ENCODE data around the gene PTK6.
"Not testable (repeated sequence)": the region's sequence is repeated elsewhere in the genome, so short reads cannot be mapped to it uniquely, and the experiment has no call there.

The PTK6 gene

GRCh38 chr20:63536997-63537524 lies at the start of gene PTK6:
TSS of gene PTK6 (minus strand) at chr20:63537376. CDS start at chr20:63537314, 62 bp downstream.
- DNase-seq, result no peak

DNA sequence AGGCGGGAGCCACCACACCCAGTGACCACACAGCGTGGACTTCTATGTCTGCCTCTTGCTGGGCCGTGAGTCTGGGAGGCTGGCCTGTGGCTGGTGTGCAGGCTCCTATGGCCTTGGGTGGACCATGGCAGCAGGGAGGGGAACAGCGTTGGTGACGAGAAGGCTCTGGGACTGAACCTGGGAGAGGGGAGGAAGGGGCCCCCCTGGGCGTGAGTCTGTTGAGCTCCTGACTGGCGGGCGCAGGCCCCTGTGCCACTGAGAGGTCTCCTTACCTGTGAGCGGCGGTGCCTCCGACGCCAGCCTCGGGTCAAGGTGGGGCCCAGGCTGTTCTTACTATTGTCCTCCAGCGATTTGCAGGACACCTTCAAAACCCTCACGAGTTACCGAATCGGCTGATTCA lies 49.6 kb upstream of the PTK6 start:
- DNase-seq, result no peak

DNA sequence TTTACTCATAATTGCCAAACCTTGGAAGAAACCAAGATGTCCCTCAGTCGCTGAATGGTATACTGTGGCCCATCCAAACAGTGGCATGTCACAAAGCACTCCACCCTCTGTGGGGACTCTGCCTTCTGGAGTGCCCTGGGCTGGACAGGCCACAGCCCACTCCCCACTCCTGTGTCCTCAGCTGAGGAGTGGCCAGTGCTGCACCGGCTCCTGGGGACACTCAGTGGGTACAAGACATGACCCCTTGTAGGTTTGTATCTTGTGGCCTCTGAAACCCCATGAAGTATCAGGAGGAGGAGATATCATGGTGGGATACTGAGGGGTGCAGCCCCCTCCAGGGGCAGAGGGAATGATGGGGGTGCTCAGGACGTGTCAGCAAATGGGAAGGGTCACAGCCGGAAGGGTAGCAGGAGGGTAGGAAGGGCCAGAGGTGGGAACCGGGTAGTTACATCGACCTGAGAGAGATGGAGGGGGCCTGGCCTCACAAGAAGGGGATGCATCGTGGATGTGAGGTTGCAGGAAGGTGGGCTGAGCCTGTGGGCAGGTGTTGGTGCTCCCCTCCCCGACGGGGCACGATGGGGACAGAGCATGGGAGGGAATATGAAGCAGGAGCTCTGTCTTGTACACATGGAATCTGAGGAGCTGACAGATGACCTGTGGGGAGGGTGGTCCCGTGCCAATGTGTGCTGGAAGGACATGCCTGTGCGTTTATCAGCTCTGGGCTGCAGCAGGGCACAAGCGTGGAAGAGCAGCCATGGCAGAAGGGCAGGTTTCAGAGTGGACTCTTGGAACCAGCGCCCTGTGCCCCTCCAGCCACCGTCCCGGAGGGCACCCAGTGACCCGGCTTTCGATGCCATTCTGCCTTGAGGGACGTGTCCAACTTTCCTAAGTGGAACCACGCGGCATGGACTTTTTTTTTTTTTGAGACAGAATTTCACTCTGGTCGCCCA lies 48.7 kb upstream of the PTK6 start:
- no peak for DNase-seq

GRCh38 chr20:63582382-63583063 lies 45.3 kb upstream of the PTK6 start:
- no peak for DNase-seq

DNA sequence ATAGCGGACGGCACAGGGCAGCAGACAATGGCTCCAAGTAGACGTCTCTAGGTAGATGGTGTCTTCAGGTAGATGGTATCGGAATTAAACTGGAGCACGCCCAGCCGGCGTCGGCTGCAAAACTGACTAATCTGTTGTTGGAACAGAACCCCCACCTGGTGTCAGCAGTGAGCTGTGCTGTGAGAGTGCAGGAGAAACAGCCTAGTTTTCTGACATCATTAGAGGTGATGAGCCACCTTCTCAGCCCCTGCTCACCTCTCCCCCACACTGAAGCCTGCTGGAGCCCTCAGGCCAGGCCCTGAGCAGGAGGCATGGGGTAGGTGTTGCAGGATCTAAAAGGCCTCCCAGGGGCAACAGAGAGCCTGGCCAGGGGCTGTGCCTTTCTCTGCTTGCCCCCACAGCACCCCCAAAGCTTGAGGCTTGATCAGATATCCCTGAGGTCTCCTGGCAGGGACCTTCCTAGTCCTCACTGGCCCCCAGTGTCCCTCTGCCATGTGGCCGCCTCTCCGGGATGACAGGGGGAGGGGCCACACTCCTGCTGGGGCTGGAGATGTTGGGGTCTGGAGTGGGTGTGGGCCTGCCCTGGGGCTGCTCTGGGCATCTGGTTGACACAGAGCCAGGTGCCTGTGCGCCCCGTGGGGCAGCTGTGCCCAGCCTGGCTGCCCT lies 43.8 kb upstream of the PTK6 start:
- DNase-seq, result peak; percentile 47

DNA sequence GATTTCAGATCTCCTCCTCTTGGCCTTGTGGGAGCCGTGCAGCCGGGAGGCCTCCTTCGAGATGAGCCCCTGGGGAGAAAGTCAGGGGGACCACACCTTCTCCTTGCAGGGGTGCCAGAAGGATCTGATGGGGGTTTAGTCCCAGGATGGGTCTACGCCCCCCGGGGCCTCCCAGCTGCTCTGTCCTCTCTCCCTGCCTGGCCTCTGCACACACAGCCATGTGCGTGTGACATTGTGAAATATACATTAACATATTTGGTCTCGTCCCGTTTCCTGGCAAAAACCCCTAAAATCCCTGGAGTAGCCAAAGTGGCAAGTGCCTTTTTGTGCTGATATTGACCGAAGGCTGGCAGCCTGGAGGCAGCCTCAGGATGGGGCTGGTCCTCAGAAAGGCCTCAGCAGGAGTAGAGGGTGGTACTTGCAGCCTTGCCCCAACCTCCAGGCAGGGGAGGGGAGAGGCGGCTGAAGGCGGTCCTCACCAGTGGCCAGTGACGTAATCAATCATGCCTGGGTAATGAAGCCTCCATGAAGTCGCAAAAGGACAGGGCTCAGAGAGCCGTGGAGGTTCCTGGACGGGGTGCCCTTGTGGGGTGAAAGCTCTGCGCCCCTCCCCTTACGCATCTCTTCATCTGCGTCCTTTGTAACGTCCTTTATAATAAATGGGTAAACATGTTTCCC lies 42.0 kb upstream of the PTK6 start:
- DNase-seq, result no peak

DNA sequence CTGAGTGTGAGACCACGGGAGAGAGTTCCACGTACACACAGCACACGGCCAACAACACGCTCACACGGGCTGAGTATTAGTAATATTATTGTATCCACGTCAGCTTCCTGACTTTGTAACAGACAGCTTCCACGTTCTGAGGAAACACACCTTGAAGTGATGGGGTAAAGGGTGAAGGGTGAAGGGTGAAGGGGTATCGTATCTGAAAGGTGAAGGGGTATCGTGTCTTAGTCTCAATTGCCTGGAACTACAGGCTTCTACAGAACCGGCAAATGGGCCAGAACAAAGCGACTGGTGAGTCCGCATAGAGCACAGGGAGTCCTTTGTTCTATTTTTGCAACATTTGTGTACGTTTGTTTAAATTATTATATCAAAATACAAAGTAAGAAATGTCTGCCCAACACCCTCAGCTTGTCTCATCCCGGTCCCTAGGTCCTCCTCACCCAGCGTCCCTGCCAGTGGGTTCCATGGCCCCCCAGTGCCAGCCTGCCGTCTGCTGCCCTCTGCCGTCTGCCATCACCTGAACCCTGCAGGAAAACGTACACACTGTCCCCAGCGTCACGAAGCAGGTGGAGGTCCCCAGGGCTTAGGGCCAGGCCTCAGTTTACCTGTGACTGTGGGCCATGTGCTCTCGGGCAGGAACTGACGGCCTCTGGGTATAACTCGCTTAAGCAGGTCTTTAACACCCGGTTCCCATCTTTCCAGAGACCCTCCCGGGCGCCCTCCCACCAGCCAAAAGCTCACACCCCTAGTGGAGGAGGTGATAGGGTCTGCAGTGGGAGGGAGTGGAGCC lies 41.2 kb upstream of the PTK6 start:
- DNase-seq, result no peak

- DNase-seq, result no peak
Measured at GRCh38 chr20:63577317-63577894, 40.2 kb upstream of the PTK6 start.

DNA sequence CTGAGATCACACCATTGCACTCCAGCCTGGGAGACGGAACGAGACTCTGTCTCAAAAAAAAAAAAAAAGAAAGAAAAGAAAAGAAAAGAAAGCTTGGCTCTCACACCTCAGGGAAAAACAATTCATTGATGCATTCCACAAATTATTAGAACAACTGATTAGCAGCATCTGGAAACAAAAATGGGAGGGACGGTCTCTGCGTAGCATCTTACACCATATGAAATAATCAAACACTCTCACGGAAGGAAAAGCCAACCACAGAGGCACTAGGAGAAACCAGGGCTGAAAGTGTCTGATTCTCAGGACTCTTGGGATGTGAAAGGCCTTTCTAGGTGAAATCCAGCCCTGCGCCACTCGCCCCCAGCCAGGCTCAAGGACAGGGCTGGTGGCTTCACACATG lies 39.1 kb upstream of the PTK6 start:
- no peak for DNase-seq

- DNase-seq, result no peak
Measured at GRCh38 chr20:63574829-63575743, 37.9 kb upstream of the PTK6 start.

DNA sequence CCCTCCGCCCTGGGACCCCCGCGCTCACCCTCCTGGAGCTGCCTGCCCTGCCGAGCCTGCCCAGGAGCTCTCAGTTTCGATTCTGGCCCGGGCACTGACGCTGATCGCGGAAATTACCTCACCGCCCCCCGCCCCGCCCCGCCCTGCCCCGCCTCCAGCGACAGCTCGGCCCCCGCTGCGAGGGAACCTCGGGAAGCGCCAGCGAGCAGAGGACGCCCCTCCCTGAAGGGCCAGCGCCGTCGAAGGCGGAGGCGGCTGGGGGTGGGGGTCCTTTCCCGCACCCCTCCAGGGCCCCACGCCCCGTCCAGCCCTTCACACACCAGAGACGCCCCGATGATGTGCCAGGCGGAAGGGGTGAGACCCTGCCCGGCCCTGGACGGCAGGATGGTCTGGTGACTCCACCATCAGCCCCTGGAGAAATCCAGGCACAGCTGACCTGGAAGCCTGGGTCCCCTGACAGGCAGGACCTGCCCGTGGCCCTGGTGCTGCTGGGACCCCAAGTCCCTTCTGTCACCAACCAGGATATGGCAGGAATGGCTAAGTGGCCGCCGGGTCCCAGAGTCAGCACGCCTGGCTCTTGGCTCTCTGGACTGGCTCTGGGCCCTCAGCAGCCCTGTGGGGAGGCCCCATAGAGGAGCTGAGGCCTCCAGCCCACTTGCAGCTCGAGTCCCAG lies 37.1 kb upstream of the PTK6 start, which contains the start of gene HELZ2:
Gene HELZ2, minus strand, starts transcription at position 84 of the 673 bp plus-strand sequence. CDS start 1,854 bp downstream, outside the sequence.
- DNase-seq, result peak; percentile 19

- no peak for DNase-seq
Measured at GRCh38 chr20:63573647-63574131, 36.5 kb upstream of the PTK6 start.

DNA sequence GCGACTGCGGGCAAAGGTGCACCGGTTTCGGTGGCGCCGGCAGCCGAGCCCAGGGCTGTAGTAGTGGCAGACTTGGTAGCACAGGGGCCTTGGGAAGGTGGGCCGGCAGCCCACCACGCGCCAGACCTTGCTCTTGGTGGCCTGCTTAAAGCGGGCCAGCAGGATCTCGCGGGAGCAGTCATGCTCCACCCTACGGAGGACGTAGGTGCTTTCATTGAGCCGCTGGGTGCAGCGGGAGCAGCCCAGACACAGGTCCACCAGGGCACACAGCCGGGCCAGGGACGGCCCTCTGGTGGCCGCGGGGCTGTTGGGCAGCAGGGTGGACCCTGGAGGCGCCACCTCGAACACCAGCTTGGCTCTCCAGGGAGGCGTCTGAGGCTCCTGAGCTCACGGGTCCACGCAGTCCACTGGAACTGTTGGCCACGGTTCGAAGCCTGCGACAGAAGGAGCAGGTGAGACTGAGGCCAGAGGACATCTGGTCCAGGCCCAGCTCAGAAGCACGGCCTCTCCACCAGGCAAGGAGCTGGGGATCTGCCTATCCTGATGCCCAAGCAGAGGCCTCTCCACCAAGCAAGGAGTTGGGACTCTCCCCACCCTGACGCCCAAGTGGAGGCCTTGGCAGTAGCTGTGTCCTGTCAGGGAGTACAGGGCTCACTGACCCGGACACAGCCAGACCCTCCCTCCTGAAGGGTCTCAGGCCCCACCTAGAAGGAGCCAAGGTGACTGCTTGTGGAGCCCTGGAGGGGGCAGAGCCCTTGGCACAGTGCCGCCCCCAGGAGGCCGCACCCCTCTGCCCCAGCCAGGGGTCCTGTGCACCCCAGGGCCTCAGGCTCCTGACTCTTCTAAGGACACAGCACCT lies 35.8 kb upstream of the PTK6 start:
- no peak for DNase-seq

- DNase-seq, result no peak
Measured at GRCh38 chr20:63572071-63572787, 35.1 kb upstream of the PTK6 start.

GRCh38 chr20:63571087-63571478 lies 33.9 kb upstream of the PTK6 start:
- DNase-seq, result not testable (repeated sequence)

GRCh38 chr20:63570281-63571086 lies 33.3 kb upstream of the PTK6 start:
- DNase-seq, result no peak

Measured in NCI-H526 treated with DMSO at 0.1 percent for 48 hours (cell line).